Thyroid gland (tissue), 4 donors: ENCODE measurements around the gene TMEM97. TPM values are rescaled to one million over a fixed set of nuclear protein-coding genes. Genes with fewer than 3 reads are reported as not detected.

Experiments used
- DNase-seq, 2 donors: peaks; one replicate each; pipeline ENCODE4 v3.0.0-alpha.2; 2019
- H3K27ac ChIP-seq, 3 donors: fragments of 200-600 bp; sonication (generic); 1 replicate in 2 of 3; 2 replicates in 1 of 3; pipeline ENCODE4 v1.5.1; 2016 to 2019; ENCODE audit warnings: mild to moderate bottlenecking in 1 of 3, moderate library complexity in 1 of 3
- H3K27me3 ChIP-seq: fragments of 200-600 bp; sonication (generic); one replicate; pipeline ENCODE4 v1.5.1; 2019
- H3K36me3 ChIP-seq, 2 donors: fragments of 200-600 bp; sonication (generic); one replicate each; pipeline ENCODE4 v1.5.1; 2016 to 2019
- H3K4me1 ChIP-seq, 2 donors: fragments of 200-600 bp; sonication (generic); one replicate each; pipeline ENCODE4 v1.5.1; 2017 to 2019
- H3K4me3 ChIP-seq, 3 donors: fragments of 200-600 bp; sonication (generic); replicated peaks in 1 of 3; 1 replicate in 2 of 3; 2 replicates in 1 of 3; pipeline ENCODE4 v1.5.1; 2016; ENCODE audit warnings: mild to moderate bottlenecking in 1 of 3
- H3K9me3 ChIP-seq: fragments of 200-600 bp; sonication (generic); one replicate; pipeline ENCODE4 v1.5.1; 2017
- POLR2A ChIP-seq, 2 donors: fragments of 450-650 bp; IDR thresholded peaks; one replicate each; pipeline ENCODE4 v1.6.1; 2017; ENCODE audit warnings: antibody characterized with exemption in 2 of 2, mild to moderate bottlenecking in 2 of 2, moderate library complexity in 1 of 2
- WGBS, 2 donors: methylation state at CpG; one replicate each; pipeline ENCODE4 v1.1.5; 2017; 5-methylcytosine and 5-hydroxymethylcytosine counted together
- intact Hi-C: fragments of 100-400 bp; cut with DNase I; formaldehyde crosslinking; loops from one replicate; pipeline ENCODE4 v1.15.1; 2023
- total RNA-seq, 4 donors: library from RNA; depleted of rRNA; stranded (reverse); fragments of >200 nt; gene quantifications; one replicate each; pipeline ENCODE4 v1.2.3, GENCODE V29; 2016
- TF ChIP-seq, protein P1 (sequence below), 6 experiments: fragments of 200-600 bp in 3 of 6; fragments of 450-650 bp in 3 of 6; sonication (generic) in 3 of 6; IDR thresholded peaks; one replicate each; pipeline ENCODE4 v1.5.1; 2016 to 2019; ENCODE audit warnings: antibody characterized with exemption in 6 of 6, mild to moderate bottlenecking in 2 of 6, inconsistent platforms in 1 of 6, moderate library complexity in 1 of 6

Gene TMEM97
- total RNA-seq, 4 donors from 2014 or later, result 3.1 to 5.2 (median 4.5) TPM

DNA sequence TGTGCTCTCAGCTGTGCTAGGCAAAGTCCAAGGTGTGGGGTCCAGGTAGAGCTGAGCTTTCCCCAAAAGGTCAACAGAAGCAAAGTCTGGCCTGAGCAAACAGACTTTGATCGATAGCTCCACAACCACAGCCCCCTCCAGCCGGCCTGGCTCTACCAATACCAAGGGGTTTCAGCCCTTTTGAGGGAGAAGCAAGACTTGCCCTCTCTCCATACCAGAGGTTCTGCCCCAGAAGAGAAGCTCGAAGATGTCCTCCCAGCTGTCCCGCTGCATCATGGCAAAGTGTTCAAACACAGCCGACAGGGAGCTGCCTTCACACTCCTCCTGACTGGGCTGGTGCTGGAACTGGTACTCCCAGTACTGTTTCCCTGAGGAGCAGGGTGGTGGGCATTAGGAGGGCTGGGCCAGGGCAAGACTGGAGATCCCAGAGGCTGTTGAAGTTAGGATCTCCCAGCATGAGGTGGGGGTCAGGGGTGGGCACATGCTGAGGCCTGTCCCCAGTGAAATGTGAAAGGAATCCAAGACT is 49.4 kb downstream of the TMEM97 start:
- no peak overlapping the region for H3K27ac ChIP-seq
- 80 to 81% methylated on average over 5 of the region's 5 CpGs for WGBS, 2 donors
- no peak overlapping the region for H3K4me3 ChIP-seq
- H3K4me1 ChIP-seq, result peaks cover 15 to 25% of the 10 kb centered on the region in 2 donors
- no peaks in the 10 kb centered on the region for H3K27me3 ChIP-seq
- no peak for TF ChIP-seq POLR2A (IDR thresholded peaks at IDR 0.05)
- TF ChIP-seq, protein P1, sequence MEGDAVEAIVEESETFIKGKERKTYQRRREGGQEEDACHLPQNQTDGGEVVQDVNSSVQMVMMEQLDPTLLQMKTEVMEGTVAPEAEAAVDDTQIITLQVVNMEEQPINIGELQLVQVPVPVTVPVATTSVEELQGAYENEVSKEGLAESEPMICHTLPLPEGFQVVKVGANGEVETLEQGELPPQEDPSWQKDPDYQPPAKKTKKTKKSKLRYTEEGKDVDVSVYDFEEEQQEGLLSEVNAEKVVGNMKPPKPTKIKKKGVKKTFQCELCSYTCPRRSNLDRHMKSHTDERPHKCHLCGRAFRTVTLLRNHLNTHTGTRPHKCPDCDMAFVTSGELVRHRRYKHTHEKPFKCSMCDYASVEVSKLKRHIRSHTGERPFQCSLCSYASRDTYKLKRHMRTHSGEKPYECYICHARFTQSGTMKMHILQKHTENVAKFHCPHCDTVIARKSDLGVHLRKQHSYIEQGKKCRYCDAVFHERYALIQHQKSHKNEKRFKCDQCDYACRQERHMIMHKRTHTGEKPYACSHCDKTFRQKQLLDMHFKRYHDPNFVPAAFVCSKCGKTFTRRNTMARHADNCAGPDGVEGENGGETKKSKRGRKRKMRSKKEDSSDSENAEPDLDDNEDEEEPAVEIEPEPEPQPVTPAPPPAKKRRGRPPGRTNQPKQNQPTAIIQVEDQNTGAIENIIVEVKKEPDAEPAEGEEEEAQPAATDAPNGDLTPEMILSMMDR (IDR thresholded peaks at IDR 0.05), result no peak
- H3K36me3 ChIP-seq, result peaks cover 0 to 2% of the 10 kb centered on the region in 2 donors
- intact Hi-C loops, result no loop called here
- DNase-seq, result no peak
- no peaks in the 10 kb centered on the region for H3K9me3 ChIP-seq

GRCh38 chr17:28368915-28369683 is 50.1 kb downstream of the TMEM97 start:
- DNase-seq, result no peak

DNA sequence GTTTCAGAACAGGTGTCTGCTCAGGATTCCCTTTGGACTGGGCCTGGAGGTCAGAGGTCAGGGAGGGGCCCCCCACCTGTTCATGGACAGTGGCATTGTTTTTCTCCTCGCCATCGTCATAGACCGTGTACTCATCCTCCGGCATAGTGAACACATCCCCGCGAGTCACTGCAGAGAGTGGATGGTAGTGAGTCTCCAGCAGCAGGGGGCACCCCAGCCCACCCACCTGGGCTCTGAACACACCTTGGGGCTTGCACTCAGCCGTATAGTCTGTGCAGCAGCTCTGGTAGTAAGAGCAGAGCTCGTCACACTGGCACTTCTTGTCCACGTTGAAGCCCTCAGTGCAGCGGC is 50.7 kb downstream of the TMEM97 start:
- H3K36me3 ChIP-seq, result no peaks in the 10 kb centered on the region
- 74% methylated on average over 6 of the region's 10 CpGs; no CpG with 5 or more reads in 1 of the 2 donors for WGBS, 2 donors
- no peaks in the 10 kb centered on the region for H3K9me3 ChIP-seq
- intact Hi-C loops, result no loop called here
- H3K4me3 ChIP-seq, result no peak overlapping the region
- no peak overlapping the region for H3K27ac ChIP-seq
- DNase-seq, result no peak
- H3K27me3 ChIP-seq, result no peaks in the 10 kb centered on the region
- TF ChIP-seq, protein P1 (IDR thresholded peaks at IDR 0.05), result no peak
- TF ChIP-seq POLR2A (IDR thresholded peaks at IDR 0.05), result no peak
- peaks cover 15 to 25% of the 10 kb centered on the region in 2 donors for H3K4me1 ChIP-seq

More at GRCh38 chr17:28368915-28369683, 50.1 kb downstream of the TMEM97 start:
- Histone ChIP-seq H3K36me3 (no peaks in the 10 kb centered on the region), H3K4me3 (no peak overlapping the region), H3K27ac (no peak overlapping the region), H3K4me1 (peaks cover 15 to 25% of the 10 kb centered on the region in 2 donors), H3K27me3 (no peaks in the 10 kb centered on the region), H3K9me3 (no peaks in the 10 kb centered on the region)
- TF ChIP-seq, protein P1 (IDR thresholded peaks at IDR 0.05), result no peak
- TF ChIP-seq POLR2A (IDR thresholded peaks at IDR 0.05), result no peak
- intact Hi-C loops, result no loop called here
- WGBS, 2 donors, result 90 to 91% methylated on average over 17 of the region's 23 CpGs

GRCh38 chr17:28370035-28370743 is 51.2 kb downstream of the TMEM97 start, which contains the start of gene VTN:
Gene VTN, minus strand, starts transcription at chr17:28370307. Its CDS starts 104 bp downstream, at chr17:28370203.
- no peak for TF ChIP-seq POLR2A (IDR thresholded peaks at IDR 0.05)
- TF ChIP-seq, protein P1 (IDR thresholded peaks at IDR 0.05), result no peak
- no peak for DNase-seq
- intact Hi-C loops, result no loop called here
- Histone ChIP-seq H3K9me3 (no peaks in the 10 kb centered on the region), H3K4me1 (peaks cover 15 to 25% of the 10 kb centered on the region in 2 donors), H3K4me3 (peak within 1 kb of the TSS in 1 of 3 donors; percentile 45), H3K27me3 (no peaks in the 10 kb centered on the region), H3K36me3 (no peaks in the 10 kb centered on the region), H3K27ac (no peak within 1 kb of the TSS)
- 29 to 30% methylated on average over 7 to 8 of the region's 8 CpGs for WGBS, 2 donors
